ENCODE measurements around the gene KRT6B. TPM values are rescaled to one million over a fixed set of nuclear protein-coding genes. Genes with fewer than 3 reads are reported as not detected.

The KRT6B gene
- total RNA-seq, 4 donors from 2014 or later = not detected

DNA sequence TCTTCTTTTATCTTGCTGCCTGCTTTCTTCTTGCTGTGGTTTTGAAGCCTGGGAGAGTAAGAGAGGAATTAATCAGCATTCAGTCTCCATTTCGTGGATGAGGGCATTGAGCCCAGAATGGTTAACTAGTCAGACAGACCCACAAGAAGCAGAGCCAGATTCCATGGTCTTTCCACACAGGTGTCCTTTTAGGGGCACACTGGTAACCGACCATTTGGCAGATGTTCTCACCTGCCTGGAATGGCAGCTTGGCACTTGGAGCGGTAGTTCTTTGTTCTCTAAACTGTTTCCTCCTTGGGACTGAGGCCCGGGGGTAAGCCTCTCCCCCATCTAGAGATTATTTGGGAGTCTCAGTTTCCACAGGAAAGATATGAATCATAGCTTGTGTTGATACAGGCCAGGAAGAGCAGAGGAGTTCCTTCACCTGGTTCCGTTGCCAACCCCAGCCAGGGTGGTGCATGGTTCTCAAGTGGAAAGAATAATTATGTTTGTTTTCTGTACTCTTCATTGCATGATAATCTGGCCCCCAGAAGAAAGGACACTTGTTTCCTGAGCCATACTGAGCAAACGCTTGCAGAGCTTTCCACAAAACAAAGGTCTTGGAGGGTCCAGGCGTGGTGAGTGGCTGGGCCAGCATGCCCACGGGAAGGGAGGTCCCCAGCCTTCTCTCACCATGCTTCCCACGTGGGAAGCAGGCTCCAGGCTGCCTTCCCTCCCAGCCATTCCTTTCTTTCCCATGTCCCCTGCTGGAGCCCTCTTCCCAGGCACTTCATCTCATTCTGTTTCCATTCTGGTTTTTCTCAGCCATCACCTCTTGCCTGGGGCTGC, 15.7 kb downstream of the KRT6B start:
- in situ Hi-C loops (cut with MboI; ENCODE audit: low sequenced_read_pairs in 4 of 4) (no loop called here), intact Hi-C loops (cut with DNase I; ENCODE audit: low total_unique reads) (no loop called here)
- H3K9me3 ChIP-seq = no peaks in the 10 kb centered on the region
- ATAC-seq = no peak
- no peak overlapping the region for H3K27ac ChIP-seq
- H3K36me3 ChIP-seq = no peaks in the 10 kb centered on the region
- no peaks in the 10 kb centered on the region for H3K4me1 ChIP-seq
- TF ChIP-seq POLR2A (IDR thresholded peaks at IDR 0.05) = no peak
- TF ChIP-seq, protein P1, sequence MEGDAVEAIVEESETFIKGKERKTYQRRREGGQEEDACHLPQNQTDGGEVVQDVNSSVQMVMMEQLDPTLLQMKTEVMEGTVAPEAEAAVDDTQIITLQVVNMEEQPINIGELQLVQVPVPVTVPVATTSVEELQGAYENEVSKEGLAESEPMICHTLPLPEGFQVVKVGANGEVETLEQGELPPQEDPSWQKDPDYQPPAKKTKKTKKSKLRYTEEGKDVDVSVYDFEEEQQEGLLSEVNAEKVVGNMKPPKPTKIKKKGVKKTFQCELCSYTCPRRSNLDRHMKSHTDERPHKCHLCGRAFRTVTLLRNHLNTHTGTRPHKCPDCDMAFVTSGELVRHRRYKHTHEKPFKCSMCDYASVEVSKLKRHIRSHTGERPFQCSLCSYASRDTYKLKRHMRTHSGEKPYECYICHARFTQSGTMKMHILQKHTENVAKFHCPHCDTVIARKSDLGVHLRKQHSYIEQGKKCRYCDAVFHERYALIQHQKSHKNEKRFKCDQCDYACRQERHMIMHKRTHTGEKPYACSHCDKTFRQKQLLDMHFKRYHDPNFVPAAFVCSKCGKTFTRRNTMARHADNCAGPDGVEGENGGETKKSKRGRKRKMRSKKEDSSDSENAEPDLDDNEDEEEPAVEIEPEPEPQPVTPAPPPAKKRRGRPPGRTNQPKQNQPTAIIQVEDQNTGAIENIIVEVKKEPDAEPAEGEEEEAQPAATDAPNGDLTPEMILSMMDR (IDR thresholded peaks at IDR 0.05 in 4 of 5, conservative IDR thresholded peaks at IDR 0.05 in 1 of 5) = no peak
- peaks cover 2 to 10% (median 9%) of the 10 kb centered on the region in 3 donors for H3K27me3 ChIP-seq
- no peak for DNase-seq
- no peak overlapping the region for H3K4me3 ChIP-seq

DNA sequence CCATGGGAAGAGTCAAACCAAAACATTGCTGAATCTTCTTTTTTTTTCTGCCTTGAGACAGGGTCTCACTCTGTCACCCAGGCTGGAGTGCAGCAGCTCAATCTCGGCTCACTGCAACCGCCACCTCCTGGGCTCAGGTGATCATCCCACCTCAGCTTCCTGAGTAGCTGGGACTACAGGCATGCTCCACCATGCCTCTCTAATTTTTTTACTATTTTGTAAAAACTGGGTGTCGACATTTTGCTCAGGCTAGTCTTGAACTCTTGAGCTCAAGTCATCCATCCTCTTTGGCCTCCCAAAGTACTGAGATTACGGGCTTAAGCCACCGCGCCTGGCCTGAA, 16.3 kb downstream of the KRT6B start:
- intact Hi-C loops (cut with DNase I; ENCODE audit: low total_unique reads) (no loop called here), in situ Hi-C loops (cut with MboI; ENCODE audit: low sequenced_read_pairs in 4 of 4) (no loop called here)
- ATAC-seq (no peak), DNase-seq (no peak)
- no peaks in the 10 kb centered on the region for H3K4me1 ChIP-seq
- no peak overlapping the region for H3K27ac ChIP-seq
- peaks cover 2 to 11% (median 9%) of the 10 kb centered on the region in 3 donors for H3K27me3 ChIP-seq
- TF ChIP-seq, protein P1 (IDR thresholded peaks at IDR 0.05 in 4 of 5, conservative IDR thresholded peaks at IDR 0.05 in 1 of 5) = no peak
- no peak for TF ChIP-seq POLR2A (IDR thresholded peaks at IDR 0.05)
- H3K4me3 ChIP-seq = no peak overlapping the region
- H3K36me3 ChIP-seq = no peaks in the 10 kb centered on the region
- H3K9me3 ChIP-seq = no peaks in the 10 kb centered on the region

DNA sequence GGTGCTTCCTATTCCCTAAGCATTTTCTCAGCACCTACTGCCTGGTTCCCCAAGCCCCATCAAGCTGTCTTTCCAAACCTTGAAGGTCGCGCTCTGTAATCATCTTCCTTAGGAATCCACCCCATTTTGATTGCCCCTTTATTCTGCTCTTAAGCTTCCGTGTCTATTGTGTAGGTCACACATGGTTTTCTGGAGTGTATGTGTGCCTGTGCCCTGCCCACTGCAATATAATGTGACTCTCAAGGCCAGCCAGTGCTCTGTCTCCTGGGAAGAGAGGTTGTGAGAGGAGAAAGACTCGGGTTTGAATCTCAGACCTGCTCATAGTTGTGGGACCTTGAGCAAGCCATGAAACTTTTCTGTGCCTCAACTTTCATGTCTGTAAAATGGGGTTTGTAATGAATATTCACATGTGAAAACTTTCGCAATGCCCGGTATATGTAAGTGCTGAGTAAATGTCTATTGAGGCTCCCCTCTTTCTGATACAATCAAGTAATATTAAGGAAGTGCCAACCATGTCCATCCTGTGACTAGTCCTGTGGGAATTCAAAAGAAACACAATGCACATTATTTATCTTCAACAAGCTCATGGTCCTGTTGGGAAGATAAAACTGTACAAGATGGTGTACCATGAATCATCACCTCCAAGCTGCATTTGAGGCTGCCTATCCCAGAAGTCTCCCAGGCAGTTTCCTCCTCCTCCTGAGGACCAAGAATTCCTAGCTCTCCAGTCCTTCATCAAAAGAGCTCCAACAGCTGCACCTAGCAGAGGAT, 17.0 kb downstream of the KRT6B start:
- no peaks in the 10 kb centered on the region for H3K36me3 ChIP-seq
- no peak overlapping the region for H3K4me3 ChIP-seq
- no peak overlapping the region for H3K27ac ChIP-seq
- H3K4me1 ChIP-seq = no peaks in the 10 kb centered on the region
- peaks cover 2 to 11% (median 9%) of the 10 kb centered on the region in 3 donors for H3K27me3 ChIP-seq
- TF ChIP-seq POLR2A (IDR thresholded peaks at IDR 0.05) = no peak
- no peaks in the 10 kb centered on the region for H3K9me3 ChIP-seq
- DNase-seq (no peak), ATAC-seq (no peak)
- intact Hi-C loops (cut with DNase I; ENCODE audit: low total_unique reads) = no loop called here
- in situ Hi-C loops (cut with MboI; ENCODE audit: low sequenced_read_pairs in 4 of 4) = no loop called here

DNA sequence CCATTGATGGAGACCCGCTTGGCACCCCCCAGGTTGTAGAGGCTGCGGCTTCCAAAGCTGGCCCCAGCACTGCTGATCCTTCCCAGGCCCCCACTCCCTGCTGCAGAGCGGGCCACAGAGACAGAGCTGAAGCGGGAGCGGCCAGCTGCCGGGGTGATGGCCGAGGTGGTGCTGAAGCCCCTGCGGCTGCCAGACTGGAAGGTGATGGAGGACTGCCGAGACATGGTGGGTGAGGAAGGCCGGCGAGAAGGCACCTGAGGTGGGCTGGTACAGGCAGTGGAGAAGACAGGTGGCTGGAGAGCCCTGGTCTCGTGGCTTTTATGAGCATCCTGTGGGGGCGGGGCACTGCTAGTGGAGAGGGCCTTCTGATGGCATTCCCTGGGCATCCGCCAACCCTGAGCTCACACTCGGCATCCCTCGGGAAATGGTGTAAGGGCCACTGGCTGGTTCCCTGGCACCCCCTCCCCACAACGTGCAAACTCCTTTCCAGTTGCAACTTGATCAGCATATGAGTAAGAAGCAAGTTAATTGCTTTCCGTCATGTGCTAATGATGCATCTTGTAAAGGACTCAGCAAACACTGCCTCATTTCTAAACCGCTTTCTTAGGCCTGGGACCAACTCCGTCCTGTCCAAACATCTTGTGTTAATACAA, 17.7 kb downstream of the KRT6B start, which contains the start of gene KRT75:
Gene KRT75, minus strand, starts transcription at position 291 of the 653 bp plus-strand sequence. Its CDS starts 67 bp downstream, at position 224.
- ATAC-seq (no peak), DNase-seq (no peak)
- Histone ChIP-seq H3K27me3 (peaks cover 2 to 11% (median 9%) of the 10 kb centered on the region in 3 donors), H3K4me1 (no peaks in the 10 kb centered on the region), H3K36me3 (no peaks in the 10 kb centered on the region), H3K4me3 (no peak within 1 kb of the TSS), H3K27ac (no peak within 1 kb of the TSS), H3K9me3 (no peaks in the 10 kb centered on the region)
- intact Hi-C loops (cut with DNase I; ENCODE audit: low total_unique reads) (no loop called here), in situ Hi-C loops (cut with MboI; ENCODE audit: low sequenced_read_pairs in 4 of 4) (no loop called here)
- no peak for TF ChIP-seq POLR2A (IDR thresholded peaks at IDR 0.05)
- TF ChIP-seq, protein P1 (IDR thresholded peaks at IDR 0.05 in 4 of 5, conservative IDR thresholded peaks at IDR 0.05 in 1 of 5) = no peak

Data from gastrocnemius medialis (tissue), 4 donors.